Karpas-422 (cell line): ENCODE data around the gene FRRS1L. TPM values are rescaled to one million over a fixed set of nuclear protein-coding genes. Genes with fewer than 3 reads are reported as not detected.

ENCODE experiments used
- DNase-seq: peaks from one replicate; pipeline ENCODE4 v3.0.0-alpha.2; 2015
- H2AFZ ChIP-seq: fragments of 200-600 bp; sonication (generic); 2 replicates; pipeline ENCODE4 v1.6.1; 2014; ENCODE audit warnings: antibody characterized with exemption, low read length, mixed read lengths
- H3K27ac ChIP-seq: fragments of 200-600 bp; sonication (generic); 2 replicates; pipeline ENCODE4 v1.5.1; 2014; ENCODE audit warnings: mild to moderate bottlenecking, low read length, moderate library complexity
- H3K27me3 ChIP-seq: fragments of 200-600 bp; sonication (generic); 2 replicates; pipeline ENCODE4 v1.6.1; 2014; ENCODE audit warnings: low read length, mixed read lengths
- H3K36me3 ChIP-seq: fragments of 200-600 bp; sonication (generic); 2 replicates; pipeline ENCODE4 v1.6.1; 2014; ENCODE audit warnings: low read length, mixed read lengths; ENCODE audit not compliant: insufficient read depth
- H3K4me1 ChIP-seq: fragments of 200-600 bp; sonication (generic); 2 replicates; pipeline ENCODE4 v1.6.1; 2014; ENCODE audit warnings: mild to moderate bottlenecking, low read length, mixed read lengths
- H3K4me2 ChIP-seq: fragments of 200-600 bp; sonication (generic); 2 replicates; pipeline ENCODE4 v1.6.1; 2014; ENCODE audit warnings: low read length, low read depth, mild to moderate bottlenecking; ENCODE audit not compliant: poor library complexity, severe bottlenecking
- H3K4me3 ChIP-seq: fragments of 200-600 bp; sonication (generic); 2 replicates; pipeline ENCODE4 v1.5.1; 2014; ENCODE audit warnings: mild to moderate bottlenecking, antibody characterized with exemption, low read length, mixed read lengths
- H3K79me2 ChIP-seq: fragments of 200-600 bp; sonication (generic); 2 replicates; pipeline ENCODE4 v1.6.1; 2014; ENCODE audit warnings: mild to moderate bottlenecking, low read length, mixed read lengths
- H3K9ac ChIP-seq: fragments of 200-600 bp; sonication (generic); 2 replicates; pipeline ENCODE4 v1.6.0; 2014; ENCODE audit warnings: low read length
- H3K9me2 ChIP-seq: fragments of 200-600 bp; sonication (generic), shearing (Covaris generic); replicated peaks from 2 replicates; pipeline ENCODE4 v1.6.0; 2014; ENCODE audit warnings: mild to moderate bottlenecking, low read length, moderate library complexity; ENCODE audit not compliant: insufficient read depth
- H3K9me3 ChIP-seq: fragments of 300-700, 200-600 bp; sonication (generic); 2 replicates; pipeline ENCODE4 v1.6.1; 2014; ENCODE audit warnings: low read length, mixed read lengths
- H4K20me1 ChIP-seq: fragments of 200-600 bp; sonication (generic); 2 replicates; pipeline ENCODE4 v1.6.1; 2014; ENCODE audit warnings: mild to moderate bottlenecking, antibody characterized with exemption, low read length, low read depth; ENCODE audit not compliant: insufficient read depth
- total RNA-seq: library from RNA; depleted of rRNA; stranded (reverse); fragments of >200 nt; shearing (Covaris generic); gene quantifications from 2 replicates; pipeline ENCODE4 v1.2.3, GENCODE V29; 2014; ENCODE audit warnings: low replicate concordance

Gene FRRS1L
- total RNA-seq, 1 experiment from 2014 or later: not detected

- no peak overlapping the region for H3K27ac ChIP-seq
- H2AFZ ChIP-seq: no peak overlapping the region
Observed at GRCh38 chr9:109156708-109157107, 10.3 kb downstream of the FRRS1L start.

GRCh38 chr9:109150925-109151545, 16.0 kb downstream of the FRRS1L start:
- Histone ChIP-seq H3K27ac (no peak overlapping the region), H3K9me3 (0 out of 2 replicates have a peak, but pooled peaks cover 5% of the 10 kb centered on the region), H3K4me2 (no peak overlapping the region), H3K4me3 (no peak overlapping the region), H3K4me1 (no peaks in the 10 kb centered on the region), H3K9me2 (no peaks in the 10 kb centered on the region), H2AFZ (no peak overlapping the region), H3K9ac (no peak overlapping the region), H4K20me1 (no peaks in the 10 kb centered on the region), H3K27me3 (no peaks in the 10 kb centered on the region; the same call in 1 of the 2 replicates), H3K36me3 (no peaks in the 10 kb centered on the region), H3K79me2 (no peaks in the 10 kb centered on the region)
- DNase-seq: no peak

More at GRCh38 chr9:109156708-109157107, 10.3 kb downstream of the FRRS1L start:
- Histone ChIP-seq H4K20me1 (no peaks in the 10 kb centered on the region), H3K36me3 (no peaks in the 10 kb centered on the region), H3K4me2 (no peak overlapping the region), H3K9me3 (0 out of 2 replicates have a peak, but pooled peaks cover 5% of the 10 kb centered on the region), H3K79me2 (no peaks in the 10 kb centered on the region), H3K9ac (no peak overlapping the region), H3K9me2 (no peaks in the 10 kb centered on the region), H3K4me1 (no peaks in the 10 kb centered on the region), H3K27me3 (no peaks in the 10 kb centered on the region; the same call in 1 of the 2 replicates), H3K4me3 (no peak overlapping the region)
- no peak for DNase-seq

- H3K4me1 ChIP-seq: no peaks in the 10 kb centered on the region
- H4K20me1 ChIP-seq: no peaks in the 10 kb centered on the region
- no peak overlapping the region for H2AFZ ChIP-seq
Observed at GRCh38 chr9:109149722-109150121, 17.3 kb downstream of the FRRS1L start.

GRCh38 chr9:109149089-109149488, 18.0 kb downstream of the FRRS1L start:
- H3K36me3 ChIP-seq: no peaks in the 10 kb centered on the region
- H3K4me2 ChIP-seq: no peak overlapping the region
- H3K27me3 ChIP-seq: no peaks in the 10 kb centered on the region; the same call in 1 of the 2 replicates
- H3K79me2 ChIP-seq: no peaks in the 10 kb centered on the region
- no peaks in the 10 kb centered on the region for H3K9me2 ChIP-seq
- H3K27ac ChIP-seq: no peak overlapping the region
- no peak overlapping the region for H2AFZ ChIP-seq
- 0 out of 2 replicates have a peak, but pooled peaks cover 5% of the 10 kb centered on the region for H3K9me3 ChIP-seq
- no peaks in the 10 kb centered on the region for H4K20me1 ChIP-seq
- DNase-seq: no peak
- no peak overlapping the region for H3K4me3 ChIP-seq
- no peaks in the 10 kb centered on the region for H3K4me1 ChIP-seq
- no peak overlapping the region for H3K9ac ChIP-seq

More at GRCh38 chr9:109149722-109150121, 17.3 kb downstream of the FRRS1L start:
- H3K4me2 ChIP-seq: no peak overlapping the region
- no peak overlapping the region for H3K9ac ChIP-seq
- H3K9me2 ChIP-seq: no peaks in the 10 kb centered on the region
- H3K27ac ChIP-seq: no peak overlapping the region
- H3K27me3 ChIP-seq: no peaks in the 10 kb centered on the region; the same call in 1 of the 2 replicates
- DNase-seq: no peak
- no peak overlapping the region for H3K4me3 ChIP-seq
- 0 out of 2 replicates have a peak, but pooled peaks cover 5% of the 10 kb centered on the region for H3K9me3 ChIP-seq
- no peaks in the 10 kb centered on the region for H3K36me3 ChIP-seq
- no peaks in the 10 kb centered on the region for H3K79me2 ChIP-seq

- no peak for DNase-seq
- Histone ChIP-seq H3K4me3 (no peak overlapping the region), H3K9ac (no peak overlapping the region), H3K79me2 (no peaks in the 10 kb centered on the region), H3K36me3 (no peaks in the 10 kb centered on the region), H3K4me1 (no peaks in the 10 kb centered on the region), H3K27ac (no peak overlapping the region), H3K4me2 (no peak overlapping the region), H3K9me2 (no peaks in the 10 kb centered on the region), H3K9me3 (no peaks in the 10 kb centered on the region), H3K27me3 (no peaks in the 10 kb centered on the region), H2AFZ (no peak overlapping the region), H4K20me1 (no peaks in the 10 kb centered on the region)
Observed at GRCh38 chr9:109145051-109145450, 22.0 kb downstream of the FRRS1L start.

- H3K4me2 ChIP-seq: no peak overlapping the region
- no peaks in the 10 kb centered on the region for H3K4me1 ChIP-seq
- H3K27me3 ChIP-seq: no peaks in the 10 kb centered on the region
- H3K9ac ChIP-seq: no peak overlapping the region
- no peaks in the 10 kb centered on the region for H3K9me3 ChIP-seq
- H3K79me2 ChIP-seq: no peaks in the 10 kb centered on the region
- H3K36me3 ChIP-seq: no peaks in the 10 kb centered on the region
- H3K4me3 ChIP-seq: no peak overlapping the region
- no peaks in the 10 kb centered on the region for H3K9me2 ChIP-seq
- H2AFZ ChIP-seq: no peak overlapping the region
- peak; percentile 64 for DNase-seq
- no peaks in the 10 kb centered on the region for H4K20me1 ChIP-seq
- no peak overlapping the region for H3K27ac ChIP-seq
Observed at GRCh38 chr9:109143881-109144562, 23.0 kb downstream of the FRRS1L start.

- Histone ChIP-seq H3K9me3 (no peaks in the 10 kb centered on the region), H3K4me1 (no peaks in the 10 kb centered on the region), H3K4me2 (no peak overlapping the region), H3K27me3 (no peaks in the 10 kb centered on the region), H3K9me2 (no peaks in the 10 kb centered on the region), H3K27ac (no peak overlapping the region), H3K9ac (no peak overlapping the region), H2AFZ (no peak overlapping the region), H3K4me3 (no peak overlapping the region), H4K20me1 (no peaks in the 10 kb centered on the region), H3K36me3 (no peaks in the 10 kb centered on the region), H3K79me2 (no peaks in the 10 kb centered on the region)
- DNase-seq: no peak
Observed at GRCh38 chr9:109141375-109141774, 25.7 kb downstream of the FRRS1L start.

GRCh38 chr9:109139851-109140250, 27.2 kb downstream of the FRRS1L start:
- Histone ChIP-seq H3K27me3 (no peaks in the 10 kb centered on the region), H3K36me3 (no peaks in the 10 kb centered on the region), H4K20me1 (no peaks in the 10 kb centered on the region), H3K9me3 (no peaks in the 10 kb centered on the region), H3K9me2 (no peaks in the 10 kb centered on the region), H3K9ac (no peak overlapping the region), H3K4me3 (no peak overlapping the region), H3K79me2 (no peaks in the 10 kb centered on the region), H3K4me1 (no peaks in the 10 kb centered on the region), H3K27ac (no peak overlapping the region), H3K4me2 (no peak overlapping the region), H2AFZ (no peak overlapping the region)
- no peak for DNase-seq
